Ishikawa (cell line): ENCODE data around the gene SLC30A2.

Source experiments
- CEBPB ChIP-seq: IDR thresholded peaks from 2 replicates; pipeline ENCODE4 v1.6.1; 2012
- EP300 ChIP-seq: IDR thresholded peaks from 2 replicates; pipeline ENCODE4 v1.6.1; 2012; ENCODE audit warnings: borderline replicate concordance
- RAD21 ChIP-seq: IDR thresholded peaks from 2 replicates; pipeline ENCODE4 v1.6.1; 2012; ENCODE audit warnings: low read depth
- TAF1 ChIP-seq: IDR thresholded peaks from 2 replicates; pipeline ENCODE4 v1.6.1; 2012; ENCODE audit warnings: low read depth, mild to moderate bottlenecking
- YY1 ChIP-seq: IDR thresholded peaks from 2 replicates; pipeline ENCODE4 v1.6.1; 2012; ENCODE audit warnings: low read depth
- TF ChIP-seq, protein P1 (sequence below): IDR thresholded peaks from 2 replicates; pipeline ENCODE4 v1.6.1; 2012

- no peak for TF ChIP-seq EP300
- no peak for TF ChIP-seq CEBPB
- TF ChIP-seq TAF1: no peak
- no peak for TF ChIP-seq RAD21
- no peak for TF ChIP-seq YY1
- TF ChIP-seq, protein P1, sequence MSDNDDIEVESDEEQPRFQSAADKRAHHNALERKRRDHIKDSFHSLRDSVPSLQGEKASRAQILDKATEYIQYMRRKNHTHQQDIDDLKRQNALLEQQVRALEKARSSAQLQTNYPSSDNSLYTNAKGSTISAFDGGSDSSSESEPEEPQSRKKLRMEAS: no peak
Observed at GRCh38 chr1:26047278-26047874, 1.5 kb upstream of the SLC30A2 start.
